ENCODE data around the gene DNAH5.

Gene DNAH5

GRCh38 chr5:13934921-13935320 lies 9.6 kb downstream of the DNAH5 start:
- no peaks in the 10 kb centered on the region for H3K79me2 ChIP-seq (ENCODE audit: insufficient read depth, low read depth)
- H3K27me3 ChIP-seq (ENCODE audit: insufficient read depth, low read depth) = no peaks in the 10 kb centered on the region
- no peaks in the 10 kb centered on the region for H3K36me3 ChIP-seq (ENCODE audit: insufficient read depth)
- no peak overlapping the region for H3K4me3 ChIP-seq (IDR thresholded peaks at IDR 0.05; ENCODE audit: insufficient read depth, low read depth, low read length)
- no peak overlapping the region for H3K9ac ChIP-seq
- no peak overlapping the region for H3K4me2 ChIP-seq
- H3K27ac ChIP-seq = no peak overlapping the region
- H3K4me1 ChIP-seq (ENCODE audit: low read depth, poor library complexity, severe bottlenecking) = no peaks in the 10 kb centered on the region
- no peak for TF ChIP-seq CTCF (conservative IDR thresholded peaks at IDR 0.05; ENCODE audit: low read depth, low read length)
- no peak overlapping the region for H2AFZ ChIP-seq (ENCODE audit: low read depth)
- H4K20me1 ChIP-seq (ENCODE audit: insufficient read depth) = no peaks in the 10 kb centered on the region

GRCh38 chr5:13934125-13934524 lies 10.4 kb downstream of the DNAH5 start:
- Histone ChIP-seq H3K79me2 (ENCODE audit: insufficient read depth, low read depth) (no peaks in the 10 kb centered on the region), H3K36me3 (ENCODE audit: insufficient read depth) (no peaks in the 10 kb centered on the region), H3K4me3 (IDR thresholded peaks at IDR 0.05; ENCODE audit: insufficient read depth, low read depth, low read length) (no peak overlapping the region), H3K4me1 (ENCODE audit: low read depth, poor library complexity, severe bottlenecking) (no peaks in the 10 kb centered on the region), H3K9ac (no peak overlapping the region), H4K20me1 (ENCODE audit: insufficient read depth) (no peaks in the 10 kb centered on the region), H3K27ac (no peak overlapping the region), H3K4me2 (no peak overlapping the region), H3K27me3 (ENCODE audit: insufficient read depth, low read depth) (no peaks in the 10 kb centered on the region), H2AFZ (ENCODE audit: low read depth) (no peak overlapping the region)
- no peak for TF ChIP-seq CTCF (conservative IDR thresholded peaks at IDR 0.05; ENCODE audit: low read depth, low read length)

GRCh38 chr5:13932561-13932960 lies 11.9 kb downstream of the DNAH5 start:
- no peaks in the 10 kb centered on the region for H3K36me3 ChIP-seq (ENCODE audit: insufficient read depth)
- no peak for TF ChIP-seq CTCF (conservative IDR thresholded peaks at IDR 0.05; ENCODE audit: low read depth, low read length)
- H3K27me3 ChIP-seq (ENCODE audit: insufficient read depth, low read depth) = no peaks in the 10 kb centered on the region
- no peaks in the 10 kb centered on the region for H4K20me1 ChIP-seq (ENCODE audit: insufficient read depth)
- H3K4me2 ChIP-seq = no peak overlapping the region
- H3K79me2 ChIP-seq (ENCODE audit: insufficient read depth, low read depth) = no peaks in the 10 kb centered on the region
- no peaks in the 10 kb centered on the region for H3K4me1 ChIP-seq (ENCODE audit: low read depth, poor library complexity, severe bottlenecking)
- no peak overlapping the region for H3K4me3 ChIP-seq (IDR thresholded peaks at IDR 0.05; ENCODE audit: insufficient read depth, low read depth, low read length)
- no peak overlapping the region for H2AFZ ChIP-seq (ENCODE audit: low read depth)
- H3K27ac ChIP-seq = no peak overlapping the region
- H3K9ac ChIP-seq = no peak overlapping the region

- no peak overlapping the region for H3K9ac ChIP-seq
- no peak overlapping the region for H3K4me2 ChIP-seq
- no peak overlapping the region for H3K4me3 ChIP-seq (IDR thresholded peaks at IDR 0.05; ENCODE audit: insufficient read depth, low read depth, low read length)
- H2AFZ ChIP-seq (ENCODE audit: low read depth) = no peak overlapping the region
- no peak for TF ChIP-seq CTCF (conservative IDR thresholded peaks at IDR 0.05; ENCODE audit: low read depth, low read length)
- no peaks in the 10 kb centered on the region for H3K27me3 ChIP-seq (ENCODE audit: insufficient read depth, low read depth)
- no peaks in the 10 kb centered on the region for H3K4me1 ChIP-seq (ENCODE audit: low read depth, poor library complexity, severe bottlenecking)
- no peak overlapping the region for H3K27ac ChIP-seq
- no peaks in the 10 kb centered on the region for H3K79me2 ChIP-seq (ENCODE audit: insufficient read depth, low read depth)
- no peaks in the 10 kb centered on the region for H4K20me1 ChIP-seq (ENCODE audit: insufficient read depth)
- H3K36me3 ChIP-seq (ENCODE audit: insufficient read depth) = no peaks in the 10 kb centered on the region
Observed at GRCh38 chr5:13932011-13932410, 12.5 kb downstream of the DNAH5 start.
